ENCODE data around the gene HABP2. TPM values are rescaled to one million over a fixed set of nuclear protein-coding genes. Genes with fewer than 3 reads are reported as not detected.

Gene HABP2
- 102 and 109 TPM in 2 replicates for total RNA-seq
- polyA plus RNA-seq = 48.3 and 55.1 TPM in 2 replicates

DNA sequence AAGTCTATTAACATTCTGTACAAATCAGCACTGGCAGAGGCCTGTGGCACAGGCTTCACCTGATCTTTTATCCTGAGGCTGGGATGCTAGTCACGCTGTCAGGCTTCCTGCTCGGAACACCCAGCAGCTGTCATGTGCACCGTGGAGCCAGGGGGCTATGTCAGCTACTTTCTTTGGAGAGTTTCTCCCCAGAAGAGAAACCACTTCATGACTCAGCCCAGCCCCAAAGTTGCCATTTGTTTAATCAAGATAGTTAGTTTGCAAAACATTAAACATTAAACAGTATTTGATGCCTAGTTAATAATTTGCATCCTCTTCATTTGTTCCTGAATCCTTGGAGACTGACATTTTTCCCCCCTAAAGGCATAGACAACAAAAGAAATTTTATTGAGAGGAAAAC lies at the start of gene HABP2:
Gene HABP2 (plus strand): TSS at position 353 of the 400 bp plus-strand sequence. CDS start 69 bp downstream, outside the sequence.
- H3K27me3 ChIP-seq = no peaks in the 10 kb centered on the region
- no peaks in the 10 kb centered on the region for H3K36me3 ChIP-seq (replicated peaks; ENCODE audit: insufficient read depth, low read depth)
- H3K4me1 ChIP-seq (ENCODE audit: insufficient read depth) = peaks cover 41% of the 10 kb centered on the region
- peak within 1 kb of the TSS; percentile 72 for H3K4me2 ChIP-seq
- TF ChIP-seq EZH2phosphoT487 (IDR thresholded peaks at IDR 0.05; ENCODE audit: low read depth, severe bottlenecking, unreplicated experiment) (no peak), CTCF (IDR thresholded peaks at IDR 0.05; ENCODE audit: poor library complexity) (no peak), EZH2 (IDR thresholded peaks at IDR 0.05; ENCODE audit: borderline replicate concordance) (no peak)
- H3K9me3 ChIP-seq (ENCODE audit: low read depth) = no peaks in the 10 kb centered on the region
- no peaks in the 10 kb centered on the region for H3K9me2 ChIP-seq (replicated peaks; ENCODE audit: insufficient read depth)
- H3K27ac ChIP-seq = peak within 1 kb of the TSS; percentile 78
- H4K20me1 ChIP-seq (ENCODE audit: insufficient read depth, poor library complexity, severe bottlenecking) = no peaks in the 10 kb centered on the region
- peak; percentile 59 for DNase-seq (ENCODE audit: low spot score)
- WGBS (ENCODE audit: low lambda C conversion rate, missing lambda C conversion rate) = 32% methylated on average over 3 of the region's 3 CpGs
- no peak within 1 kb of the TSS for H2AFZ ChIP-seq
- H3K79me2 ChIP-seq = peaks cover 29% of the 10 kb centered on the region
- peak within 1 kb of the TSS; percentile 2 for H3K4me3 ChIP-seq

- Histone ChIP-seq H3K79me2 (no peaks in the 10 kb centered on the region), H3K36me3 (replicated peaks; ENCODE audit: insufficient read depth, low read depth) (no peaks in the 10 kb centered on the region), H3K9me3 (ENCODE audit: low read depth) (no peaks in the 10 kb centered on the region), H3K27me3 (no peaks in the 10 kb centered on the region), H3K4me3 (no peak overlapping the region), H3K9me2 (replicated peaks; ENCODE audit: insufficient read depth) (no peaks in the 10 kb centered on the region), H3K4me1 (ENCODE audit: insufficient read depth) (peaks cover 4% of the 10 kb centered on the region), H4K20me1 (ENCODE audit: insufficient read depth, poor library complexity, severe bottlenecking) (no peaks in the 10 kb centered on the region), H2AFZ (no peak overlapping the region), H3K27ac (no peak overlapping the region), H3K4me2 (no peak overlapping the region)
- WGBS (ENCODE audit: low lambda C conversion rate, missing lambda C conversion rate) = 82% methylated on average over 4 of the region's 4 CpGs
- TF ChIP-seq EZH2 (IDR thresholded peaks at IDR 0.05; ENCODE audit: borderline replicate concordance) (no peak), EZH2phosphoT487 (IDR thresholded peaks at IDR 0.05; ENCODE audit: low read depth, severe bottlenecking, unreplicated experiment) (no peak), CTCF (IDR thresholded peaks at IDR 0.05; ENCODE audit: poor library complexity) (no peak)
- DNase-seq (ENCODE audit: low spot score) = no peak
These were observed 48.9 kb upstream of the HABP2 start for GRCh38 chr10:113503930-113504329.

GRCh38 chr10:113504423-113504822 lies 48.4 kb upstream of the HABP2 start:
- no peaks in the 10 kb centered on the region for H3K4me1 ChIP-seq (ENCODE audit: insufficient read depth)
- no peaks in the 10 kb centered on the region for H3K9me2 ChIP-seq (replicated peaks; ENCODE audit: insufficient read depth)
- 72% methylated on average over 3 of the region's 3 CpGs for WGBS (ENCODE audit: low lambda C conversion rate, missing lambda C conversion rate)
- TF ChIP-seq EZH2phosphoT487 (IDR thresholded peaks at IDR 0.05; ENCODE audit: low read depth, severe bottlenecking, unreplicated experiment) (no peak), EZH2 (IDR thresholded peaks at IDR 0.05; ENCODE audit: borderline replicate concordance) (no peak), CTCF (IDR thresholded peaks at IDR 0.05; ENCODE audit: poor library complexity) (no peak)
- no peak overlapping the region for H3K4me2 ChIP-seq
- H3K4me3 ChIP-seq = no peak overlapping the region
- H2AFZ ChIP-seq = no peak overlapping the region
- no peaks in the 10 kb centered on the region for H3K36me3 ChIP-seq (replicated peaks; ENCODE audit: insufficient read depth, low read depth)
- no peaks in the 10 kb centered on the region for H3K9me3 ChIP-seq (ENCODE audit: low read depth)
- no peak for DNase-seq (ENCODE audit: low spot score)
- H3K27ac ChIP-seq = no peak overlapping the region
- H4K20me1 ChIP-seq (ENCODE audit: insufficient read depth, poor library complexity, severe bottlenecking) = no peaks in the 10 kb centered on the region
- no peaks in the 10 kb centered on the region for H3K27me3 ChIP-seq
- no peaks in the 10 kb centered on the region for H3K79me2 ChIP-seq

DNA sequence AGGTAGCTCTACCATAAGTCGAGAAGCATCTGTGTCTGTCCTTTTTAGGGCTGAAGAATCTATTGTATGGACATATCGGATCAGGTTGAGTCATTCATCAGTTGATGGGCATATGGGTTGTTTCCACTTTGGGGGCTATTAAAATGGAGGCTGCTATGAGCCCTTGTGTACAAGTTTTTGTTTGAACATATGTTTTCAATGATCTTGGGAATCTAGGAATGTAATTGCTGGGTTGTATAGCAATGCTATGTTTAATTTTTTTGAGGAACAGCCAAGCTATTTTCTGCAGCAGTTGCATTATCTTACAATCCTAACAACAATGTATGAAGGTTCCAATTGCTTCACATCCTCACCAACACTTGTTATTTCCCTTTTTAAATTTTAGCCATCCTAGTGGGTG lies 46.4 kb upstream of the HABP2 start:
- Histone ChIP-seq H3K27ac (no peak overlapping the region), H3K4me2 (no peak overlapping the region), H3K9me3 (ENCODE audit: low read depth) (no peaks in the 10 kb centered on the region), H4K20me1 (ENCODE audit: insufficient read depth, poor library complexity, severe bottlenecking) (no peaks in the 10 kb centered on the region), H3K79me2 (no peaks in the 10 kb centered on the region), H3K4me3 (no peak overlapping the region), H3K9me2 (replicated peaks; ENCODE audit: insufficient read depth) (no peaks in the 10 kb centered on the region), H3K36me3 (replicated peaks; ENCODE audit: insufficient read depth, low read depth) (no peaks in the 10 kb centered on the region), H3K4me1 (ENCODE audit: insufficient read depth) (no peaks in the 10 kb centered on the region), H3K27me3 (no peaks in the 10 kb centered on the region), H2AFZ (no peak overlapping the region)
- no peak for DNase-seq (ENCODE audit: low spot score)
- 75% methylated on average over 2 of the region's 2 CpGs for WGBS (ENCODE audit: low lambda C conversion rate, missing lambda C conversion rate)
- TF ChIP-seq EZH2phosphoT487 (IDR thresholded peaks at IDR 0.05; ENCODE audit: low read depth, severe bottlenecking, unreplicated experiment) (no peak), EZH2 (IDR thresholded peaks at IDR 0.05; ENCODE audit: borderline replicate concordance) (no peak), CTCF (IDR thresholded peaks at IDR 0.05; ENCODE audit: poor library complexity) (no peak)
